Kidney (tissue), 14 donors: ENCODE results near the gene EVX2. TPM values are rescaled to one million over a fixed set of nuclear protein-coding genes. Genes with fewer than 3 reads are reported as not detected.
A peak's percentile ranks its signal among the peaks of the same experiment; 100 is the strongest.

Experiments used
- DNase-seq, 5 donors: peaks; one replicate each; pipeline ENCODE4 v3.0.0-alpha.2; 2013 to 2020
- FAIRE-seq: peaks from 2 replicates; lab custom pipeline; 2012; peaks lifted over from hg19 to GRCh38; lab: Jason Lieb, UNC
- H3K27ac ChIP-seq, 2 donors: one replicate each; pipeline ENCODE4 v1.7.0; 2013; ENCODE audit warnings: low read depth in 2 of 2, low read length in 2 of 2, inconsistent platforms in 1 of 2
- H3K27me3 ChIP-seq: one replicate; pipeline ENCODE4 v1.7.1; 2013; ENCODE audit warnings: low read length, inconsistent platforms; ENCODE audit not compliant: control insufficient read depth, insufficient read depth
- H3K36me3 ChIP-seq, 3 donors: one replicate each; pipeline versions ENCODE4 v1.7.0 to v1.7.1; 2013; ENCODE audit warnings: low read length in 3 of 3, control low read depth in 1 of 3, inconsistent platforms in 1 of 3; ENCODE audit not compliant: insufficient read depth in 3 of 3, control insufficient read depth in 2 of 3
- H3K4me1 ChIP-seq, 3 donors: one replicate each; pipeline versions ENCODE4 v1.7.0 to v1.7.1; 2013; ENCODE audit warnings: low read length in 3 of 3, inconsistent platforms in 1 of 3, low read depth in 1 of 3; ENCODE audit not compliant: control insufficient read depth in 2 of 3, insufficient read depth in 2 of 3
- H3K4me3 ChIP-seq, 3 donors: one replicate each; pipeline versions ENCODE4 v1.7.0 to v1.8.1; 2013; ENCODE audit warnings: low read length in 3 of 3, control low read depth in 1 of 3, inconsistent platforms in 1 of 3
- H3K9ac ChIP-seq, 3 donors: one replicate each; pipeline versions ENCODE4 v1.7.0 to v1.7.1; 2013; ENCODE audit warnings: low read length in 3 of 3, control low read depth in 1 of 3, inconsistent platforms in 1 of 3
- H3K9me3 ChIP-seq, 3 donors: one replicate each; pipeline versions ENCODE4 v1.7.0 to v1.7.1; 2013; ENCODE audit warnings: low read length in 3 of 3, control low read depth in 1 of 3, inconsistent platforms in 1 of 3; ENCODE audit not compliant: control insufficient read depth in 2 of 3, insufficient read depth in 1 of 3
- intact Hi-C: fragments of 100-400 bp; cut with DNase I; formaldehyde crosslinking; loops from one replicate; pipeline ENCODE4 v1.11.1; 2022
- polyA plus RNA-seq: library from polyadenylated mRNA; stranded (reverse); fragments of 350-450 nt; fragmentation: Illumina TruSeq; extraction: RNeasy Lipid Tissue Mini Kit (QIAGEN cat#74804); gene quantifications from one replicate; pipeline ENCODE4 v1.2.3, GENCODE V29; 2014; ENCODE audit warnings: low read depth, low replicate concordance; ENCODE audit not compliant: insufficient read depth
- total RNA-seq: library from RNA; stranded (reverse); fragmentation: NEBNext Ultra II Directional; extraction: Animal tissue kit (Norgen Biotek cat#: 25700); gene quantifications from one replicate; pipeline ENCODE4 v1.2.1, GENCODE V29; 2021
- TF ChIP-seq, protein P1 (sequence below): IDR thresholded peaks from 3 replicates; pipeline ENCODE4 v1.5.1; 2012; ENCODE audit warnings: mild to moderate bottlenecking, moderate library complexity, borderline replicate concordance; ENCODE audit not compliant: insufficient read depth; ENCODE audit errors: extremely low read depth
- donor health status: control.
- donor health status: control.
- donor health status: control.
- donor health status: control.
- donor health status: control.
- donor health status: DM: yes; HTN: yes; CAD: no.
- donor health status: Normal renal cell carcinoma (clear cell type).

The EVX2 gene
- total and polyA plus RNA-seq, 2 donors from 2014 or later: not detected

- Histone ChIP-seq H3K9ac (no peak overlapping the region), H3K4me3 (no peak overlapping the region), H3K9me3 (peaks cover 0 to 9% (median 0%) of the 10 kb centered on the region in 3 donors), H3K27me3 (peaks cover 90% of the 10 kb centered on the region), H3K4me1 (peaks cover 0 to 3% (median 0%) of the 10 kb centered on the region in 3 donors), H3K27ac (no peak overlapping the region), H3K36me3 (no peaks in the 10 kb centered on the region)
- FAIRE-seq (no peak), DNase-seq (peak; percentile 50 to 73 (median 65))
- intact Hi-C loops: no loop called here
- TF ChIP-seq, protein P1, sequence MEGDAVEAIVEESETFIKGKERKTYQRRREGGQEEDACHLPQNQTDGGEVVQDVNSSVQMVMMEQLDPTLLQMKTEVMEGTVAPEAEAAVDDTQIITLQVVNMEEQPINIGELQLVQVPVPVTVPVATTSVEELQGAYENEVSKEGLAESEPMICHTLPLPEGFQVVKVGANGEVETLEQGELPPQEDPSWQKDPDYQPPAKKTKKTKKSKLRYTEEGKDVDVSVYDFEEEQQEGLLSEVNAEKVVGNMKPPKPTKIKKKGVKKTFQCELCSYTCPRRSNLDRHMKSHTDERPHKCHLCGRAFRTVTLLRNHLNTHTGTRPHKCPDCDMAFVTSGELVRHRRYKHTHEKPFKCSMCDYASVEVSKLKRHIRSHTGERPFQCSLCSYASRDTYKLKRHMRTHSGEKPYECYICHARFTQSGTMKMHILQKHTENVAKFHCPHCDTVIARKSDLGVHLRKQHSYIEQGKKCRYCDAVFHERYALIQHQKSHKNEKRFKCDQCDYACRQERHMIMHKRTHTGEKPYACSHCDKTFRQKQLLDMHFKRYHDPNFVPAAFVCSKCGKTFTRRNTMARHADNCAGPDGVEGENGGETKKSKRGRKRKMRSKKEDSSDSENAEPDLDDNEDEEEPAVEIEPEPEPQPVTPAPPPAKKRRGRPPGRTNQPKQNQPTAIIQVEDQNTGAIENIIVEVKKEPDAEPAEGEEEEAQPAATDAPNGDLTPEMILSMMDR: no peak
These were observed 3.0 kb downstream of the EVX2 start for GRCh38 chr2:176080540-176081375.

GRCh38 chr2:176079831-176080539 lies 3.8 kb downstream of the EVX2 start:
- Histone ChIP-seq H3K27ac (no peak overlapping the region), H3K4me3 (no peak overlapping the region), H3K9me3 (peaks cover 0 to 9% (median 0%) of the 10 kb centered on the region in 3 donors), H3K27me3 (peaks cover 90% of the 10 kb centered on the region), H3K4me1 (peaks cover 0 to 3% (median 0%) of the 10 kb centered on the region in 3 donors), H3K9ac (no peak overlapping the region), H3K36me3 (no peaks in the 10 kb centered on the region)
- TF ChIP-seq, protein P1: peak; percentile 11
- intact Hi-C loops: no loop called here
- DNase-seq: peak; percentile 68 to 87 (median 75)
- FAIRE-seq: no peak

DNA sequence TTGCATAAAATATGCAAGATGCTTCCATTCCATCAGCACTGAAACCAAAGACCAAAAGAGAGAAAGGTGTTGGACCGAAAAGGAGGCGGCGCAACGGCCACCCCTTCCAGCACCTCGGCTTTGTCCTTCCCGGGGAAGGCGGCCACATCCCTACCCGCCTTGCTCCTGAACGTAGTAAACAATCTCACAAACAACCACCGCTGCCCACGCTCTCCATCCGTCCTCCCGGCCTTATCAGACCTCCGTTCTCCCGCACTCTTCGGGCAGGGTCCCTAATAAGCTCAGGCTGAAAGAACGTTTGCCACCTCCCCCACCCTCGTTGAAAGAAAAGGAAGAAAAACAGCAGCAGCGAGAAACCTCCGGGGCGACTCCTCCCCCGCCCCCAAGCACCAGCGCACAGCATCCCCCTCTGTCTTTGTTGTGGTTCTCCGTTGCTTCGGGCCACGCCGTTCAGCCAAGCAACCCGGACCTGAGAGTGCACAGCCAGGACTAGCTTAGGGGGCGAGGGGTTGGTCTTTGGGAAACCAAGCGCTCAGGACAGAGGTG lies 4.4 kb downstream of the EVX2 start:
- FAIRE-seq: no peak
- Histone ChIP-seq H3K4me3 (no peak overlapping the region), H3K4me1 (peaks cover 0 to 3% (median 0%) of the 10 kb centered on the region in 3 donors), H3K9me3 (peaks cover 0 to 9% (median 0%) of the 10 kb centered on the region in 3 donors), H3K27ac (no peak overlapping the region), H3K36me3 (no peaks in the 10 kb centered on the region), H3K9ac (no peak overlapping the region), H3K27me3 (peaks cover 90% of the 10 kb centered on the region)
- intact Hi-C loops: no loop called here
- peak in 3 of 5 donors; percentile 29 to 44 (median 30) for DNase-seq
- TF ChIP-seq, protein P1: no peak
